HepG2 (cell line): ENCODE data around the gene EPB41L2. TPM values are rescaled to one million over a fixed set of nuclear protein-coding genes. Genes with fewer than 3 reads are reported as not detected.
A peak's percentile ranks its signal among the peaks of the same experiment; 100 is the strongest.

Experiments used
- ARID2 ChIP-seq: sonication (generic); formaldehyde crosslinking; IDR thresholded peaks from 2 replicates; pipeline ENCODE4 v1.8.1; 2022; ENCODE audit warnings: mild to moderate bottlenecking, missing genetic modification reagents, borderline replicate concordance
- EEA1 ChIP-seq: sonication (generic); formaldehyde crosslinking; IDR thresholded peaks from 2 replicates; pipeline ENCODE4 v1.5.1; 2020; ENCODE audit warnings: mild to moderate bottlenecking, missing genetic modification reagents, borderline replicate concordance
- FOXK2 ChIP-seq: fragments of 450-650 bp; IDR thresholded peaks from 2 replicates; pipeline ENCODE4 v1.6.1; 2016
- HOXD1 ChIP-seq: sonication (generic); formaldehyde crosslinking; IDR thresholded peaks from 2 replicates; pipeline ENCODE4 v1.5.0; 2020; ENCODE audit warnings: missing genetic modification reagents
- MLX ChIP-seq: IDR thresholded peaks from 2 replicates; pipeline ENCODE4 v1.6.1; 2016
- MYNN ChIP-seq: sonication (generic); formaldehyde crosslinking; IDR thresholded peaks from 2 replicates; pipeline ENCODE4 v1.4.0; 2020; ENCODE audit warnings: mild to moderate bottlenecking, low read depth, missing genetic modification reagents
- MYPOP ChIP-seq: sonication (generic); formaldehyde crosslinking; IDR thresholded peaks from 2 replicates; pipeline ENCODE4 v1.8.1; 2023; ENCODE audit warnings: mild to moderate bottlenecking, moderate library complexity, missing genetic modification reagents
- NCOA1 ChIP-seq: sonication (generic); formaldehyde crosslinking; IDR thresholded peaks from 2 replicates; pipeline ENCODE4 v1.9.0; 2021; ENCODE audit warnings: missing genetic modification reagents
- REL ChIP-seq: sonication (generic); formaldehyde crosslinking; conservative IDR thresholded peaks from 2 replicates; pipeline ENCODE4 v1.8.0; 2022; ENCODE audit warnings: mild to moderate bottlenecking, missing genetic modification reagents, moderate library complexity
- TEAD2 ChIP-seq: sonication (generic); formaldehyde crosslinking; IDR thresholded peaks from 2 replicates; pipeline ENCODE4 v1.9.0; 2021; ENCODE audit warnings: missing genetic modification reagents
- THYN1 ChIP-seq: sonication (generic); formaldehyde crosslinking; IDR thresholded peaks from 2 replicates; pipeline ENCODE4 v1.8.1; 2023; ENCODE audit warnings: low read depth, mild to moderate bottlenecking, moderate library complexity, missing genetic modification reagents, borderline replicate concordance
- ZBTB3 ChIP-seq: sonication (generic); formaldehyde crosslinking; IDR thresholded peaks from 2 replicates; pipeline ENCODE4 v1.4.0; 2020; ENCODE audit warnings: low read depth, mild to moderate bottlenecking, moderate library complexity, missing genetic modification reagents, borderline replicate concordance
- ZKSCAN5 ChIP-seq: sonication (generic); formaldehyde crosslinking; IDR thresholded peaks from 2 replicates; pipeline ENCODE4 v1.5.1; 2020; ENCODE audit warnings: mild to moderate bottlenecking, missing genetic modification reagents
- ZNF160 ChIP-seq: sonication (generic); formaldehyde crosslinking; IDR thresholded peaks from 2 replicates; pipeline ENCODE4 v1.8.0; 2022; ENCODE audit warnings: mild to moderate bottlenecking, inconsistent platforms, missing genetic modification reagents
- ZNF256 ChIP-seq: sonication (generic); formaldehyde crosslinking; conservative IDR thresholded peaks from 2 replicates; pipeline ENCODE4 v1.4.0; 2020; ENCODE audit warnings: missing genetic modification reagents
- ZNF282 ChIP-seq: fragments of 450-650 bp; IDR thresholded peaks from 2 replicates; pipeline ENCODE4 v1.6.1; 2018; ENCODE audit not compliant: partially characterized antibody
- ZNF296 ChIP-seq: sonication (generic); formaldehyde crosslinking; conservative IDR thresholded peaks from 2 replicates; pipeline ENCODE4 v1.5.0; 2020; ENCODE audit warnings: mild to moderate bottlenecking, missing genetic modification reagents
- ZNF33A ChIP-seq: sonication (generic); formaldehyde crosslinking; IDR thresholded peaks from 2 replicates; pipeline ENCODE4 v1.5.1; 2020; ENCODE audit warnings: missing genetic modification reagents, mild to moderate bottlenecking, moderate library complexity, borderline replicate concordance
- ZNF484 ChIP-seq: sonication (generic); formaldehyde crosslinking; IDR thresholded peaks from 2 replicates; pipeline ENCODE4 v1.5.1; 2020; ENCODE audit warnings: mild to moderate bottlenecking, low read depth, missing genetic modification reagents, borderline replicate concordance
- ZNF761 ChIP-seq: sonication (generic); formaldehyde crosslinking; conservative IDR thresholded peaks from 2 replicates; pipeline ENCODE4 v1.4.0; 2020; ENCODE audit warnings: mild to moderate bottlenecking, missing genetic modification reagents
- polyA plus RNA-seq, 8 experiments: library from polyadenylated mRNA; depleted of rRNA in 3 of 8; stranded (reverse) in 7 of 8; unstranded in 1 of 8; fragments of >200 nt; fragmentation: Illumina TruSeq in 4 of 8; extraction: Trizol in 4 of 8; gene quantifications; 2 replicates each; pipeline versions ENCODE4 v1.2.1 to v1.2.3, GENCODE V29; 2011 to 2016; ENCODE audit warnings: low read depth in 4 of 8, missing spikeins in 1 of 8, mixed read lengths in 1 of 8; ENCODE audit not compliant: insufficient read depth in 1 of 8
- total RNA-seq, 5 experiments: library from RNA; depleted of rRNA; stranded (reverse); fragments of >200 nt; fragmentation: Illumina TruSeq; extraction: Trizol; gene quantifications; 2 replicates each; pipeline ENCODE4 v1.2.3, GENCODE V29; 2016; ENCODE audit warnings: low read depth in 1 of 5
- TF ChIP-seq, protein P1 (sequence below): sonication (generic); formaldehyde crosslinking; conservative IDR thresholded peaks from 2 replicates; pipeline ENCODE4 v1.8.0; 2022; ENCODE audit warnings: missing genetic modification reagents
- TF ChIP-seq, protein P2 (sequence below): sonication (generic); formaldehyde crosslinking; IDR thresholded peaks from 2 replicates; pipeline ENCODE4 v1.4.0; 2020; ENCODE audit warnings: missing genetic modification reagents
- TF ChIP-seq, protein P3 (sequence below): IDR thresholded peaks from 2 replicates; pipeline ENCODE4 v1.6.1; 2016; ENCODE audit warnings: low read depth, borderline replicate concordance
- TF ChIP-seq, protein P4 (sequence below): IDR thresholded peaks from 2 replicates; pipeline ENCODE4 v1.6.1; 2016; ENCODE audit warnings: missing compliant biosample characterization, missing genetic modification reagents, borderline replicate concordance

Gene EPB41L2
- total and polyA plus RNA-seq, 2 of the 13 experiments (the other 11 are each of a cell fraction or from before 2014, with no cell fraction given), result 41.7 to 56.4 TPM

GRCh38 chr6:131039345-131039680 lies 23.7 kb downstream of the EPB41L2 start (continued):
- TF ChIP-seq ZNF296 (CRISPR knock-in tag), result no peak
- TF ChIP-seq, protein P1, sequence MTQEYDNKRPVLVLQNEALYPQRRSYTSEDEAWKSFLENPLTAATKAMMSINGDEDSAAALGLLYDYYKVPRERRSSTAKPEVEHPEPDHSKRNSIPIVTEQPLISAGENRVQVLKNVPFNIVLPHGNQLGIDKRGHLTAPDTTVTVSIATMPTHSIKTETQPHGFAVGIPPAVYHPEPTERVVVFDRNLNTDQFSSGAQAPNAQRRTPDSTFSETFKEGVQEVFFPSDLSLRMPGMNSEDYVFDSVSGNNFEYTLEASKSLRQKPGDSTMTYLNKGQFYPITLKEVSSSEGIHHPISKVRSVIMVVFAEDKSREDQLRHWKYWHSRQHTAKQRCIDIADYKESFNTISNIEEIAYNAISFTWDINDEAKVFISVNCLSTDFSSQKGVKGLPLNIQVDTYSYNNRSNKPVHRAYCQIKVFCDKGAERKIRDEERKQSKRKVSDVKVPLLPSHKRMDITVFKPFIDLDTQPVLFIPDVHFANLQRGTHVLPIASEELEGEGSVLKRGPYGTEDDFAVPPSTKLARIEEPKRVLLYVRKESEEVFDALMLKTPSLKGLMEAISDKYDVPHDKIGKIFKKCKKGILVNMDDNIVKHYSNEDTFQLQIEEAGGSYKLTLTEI (CRISPR knock-in tag), result no peak
- TF ChIP-seq HOXD1 (CRISPR knock-in tag), result no peak
- TF ChIP-seq ZNF33A, result no peak
- peak; percentile 3; the same call in 1 of the 2 replicates for TF ChIP-seq ZNF761 (CRISPR knock-in tag)
- 0 out of 2 replicates have a peak, but pooled peaks have one; percentile 19 for TF ChIP-seq ARID2 (CRISPR knock-in tag)
- 0 out of 2 replicates have a peak, but pooled peaks have one; percentile 11 for TF ChIP-seq NCOA1
- no peak for TF ChIP-seq MYPOP (CRISPR knock-in tag)
- TF ChIP-seq, protein P2, sequence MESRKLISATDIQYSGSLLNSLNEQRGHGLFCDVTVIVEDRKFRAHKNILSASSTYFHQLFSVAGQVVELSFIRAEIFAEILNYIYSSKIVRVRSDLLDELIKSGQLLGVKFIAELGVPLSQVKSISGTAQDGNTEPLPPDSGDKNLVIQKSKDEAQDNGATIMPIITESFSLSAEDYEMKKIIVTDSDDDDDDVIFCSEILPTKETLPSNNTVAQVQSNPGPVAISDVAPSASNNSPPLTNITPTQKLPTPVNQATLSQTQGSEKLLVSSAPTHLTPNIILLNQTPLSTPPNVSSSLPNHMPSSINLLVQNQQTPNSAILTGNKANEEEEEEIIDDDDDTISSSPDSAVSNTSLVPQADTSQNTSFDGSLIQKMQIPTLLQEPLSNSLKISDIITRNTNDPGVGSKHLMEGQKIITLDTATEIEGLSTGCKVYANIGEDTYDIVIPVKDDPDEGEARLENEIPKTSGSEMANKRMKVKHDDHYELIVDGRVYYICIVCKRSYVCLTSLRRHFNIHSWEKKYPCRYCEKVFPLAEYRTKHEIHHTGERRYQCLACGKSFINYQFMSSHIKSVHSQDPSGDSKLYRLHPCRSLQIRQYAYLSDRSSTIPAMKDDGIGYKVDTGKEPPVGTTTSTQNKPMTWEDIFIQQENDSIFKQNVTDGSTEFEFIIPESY (CRISPR knock-in tag), result no peak
- TF ChIP-seq MLX (CRISPR knock-in tag), result peak; percentile 4; the same call in 1 of the 2 replicates
- no peak for TF ChIP-seq EEA1 (CRISPR knock-in tag)
- TF ChIP-seq ZBTB3 (CRISPR knock-in tag), result no peak
- TF ChIP-seq REL, result no peak
- no peak for TF ChIP-seq MYNN (CRISPR knock-in tag)
- TF ChIP-seq, protein P3, sequence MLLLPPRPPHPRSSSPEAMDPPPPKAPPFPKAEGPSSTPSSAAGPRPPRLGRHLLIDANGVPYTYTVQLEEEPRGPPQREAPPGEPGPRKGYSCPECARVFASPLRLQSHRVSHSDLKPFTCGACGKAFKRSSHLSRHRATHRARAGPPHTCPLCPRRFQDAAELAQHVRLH (CRISPR knock-in tag), result 0 out of 2 replicates have a peak, but pooled peaks have one; percentile 6
- TF ChIP-seq TEAD2 (CRISPR knock-in tag), result no peak
- TF ChIP-seq ZNF256, result no peak
- TF ChIP-seq ZKSCAN5 (CRISPR knock-in tag), result no peak
- TF ChIP-seq THYN1 (CRISPR knock-in tag), result no peak; the same call in 1 of the 2 replicates
- TF ChIP-seq FOXK2, result no peak
- no peak for TF ChIP-seq ZNF484 (CRISPR knock-in tag)
- TF ChIP-seq, protein P4, sequence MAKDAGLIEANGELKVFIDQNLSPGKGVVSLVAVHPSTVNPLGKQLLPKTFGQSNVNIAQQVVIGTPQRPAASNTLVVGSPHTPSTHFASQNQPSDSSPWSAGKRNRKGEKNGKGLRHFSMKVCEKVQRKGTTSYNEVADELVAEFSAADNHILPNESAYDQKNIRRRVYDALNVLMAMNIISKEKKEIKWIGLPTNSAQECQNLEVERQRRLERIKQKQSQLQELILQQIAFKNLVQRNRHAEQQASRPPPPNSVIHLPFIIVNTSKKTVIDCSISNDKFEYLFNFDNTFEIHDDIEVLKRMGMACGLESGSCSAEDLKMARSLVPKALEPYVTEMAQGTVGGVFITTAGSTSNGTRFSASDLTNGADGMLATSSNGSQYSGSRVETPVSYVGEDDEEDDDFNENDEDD (CRISPR knock-in tag), result no peak
- no peak for TF ChIP-seq ZNF282
- no peak for TF ChIP-seq ZNF160
